PC-3 (cell line): ENCODE results near the gene HTR2A.

ENCODE experiments used
- CTCF ChIP-seq: fragments of 300-600 bp; sonication (generic); conservative IDR thresholded peaks from 2 replicates; pipeline ENCODE4 v1.5.1; 2017; ENCODE audit warnings: antibody characterized with exemption, low read depth, mild to moderate bottlenecking, low read length
- EZH2 ChIP-seq: fragments of 300-600 bp; sonication (generic); IDR thresholded peaks from one replicate; pipeline ENCODE4 v1.6.1; 2017; ENCODE audit warnings: antibody characterized with exemption, mild to moderate bottlenecking, low read length; ENCODE audit not compliant: unreplicated experiment

- TF ChIP-seq CTCF (no peak), EZH2 (no peak)
These were observed 57.5 kb downstream of the HTR2A start for GRCh38 chr13:46839399-46839798.
